Left ventricle myocardium inferior (tissue), 1 donor: ENCODE data around the gene SRF. TPM values are rescaled to one million over a fixed set of nuclear protein-coding genes. Genes with fewer than 3 reads are reported as not detected.

Source experiments
- DNase-seq: peaks from one replicate; pipeline ENCODE4 v3.0.0-alpha.2; 2020
- H3K27ac ChIP-seq: fragments of 200-600 bp; replicated peaks from 2 replicates; pipeline ENCODE4 v1.8.0; 2021
- H3K27me3 ChIP-seq: fragments of 200-600 bp; 2 replicates; pipeline ENCODE4 v1.8.0; 2021; ENCODE audit warnings: low read depth
- H3K36me3 ChIP-seq: fragments of 200-600 bp; 2 replicates; pipeline ENCODE4 v1.8.0; 2021
- H3K4me1 ChIP-seq: fragments of 200-600 bp; 2 replicates; pipeline ENCODE4 v1.8.0; 2021
- H3K4me3 ChIP-seq: fragments of 200-600 bp; 2 replicates; pipeline ENCODE4 v1.8.0; 2021; ENCODE audit warnings: mild to moderate bottlenecking, moderate library complexity
- H3K9me3 ChIP-seq: fragments of 200-600 bp; replicated peaks from 2 replicates; pipeline ENCODE4 v1.8.0; 2021
- intact Hi-C: fragments of 100-400 bp; cut with micrococcal nuclease; formaldehyde crosslinking; loops from one replicate; pipeline ENCODE4 v1.11.0; 2022
- total RNA-seq: library from RNA; stranded (reverse); fragmentation: NEBNext Ultra II Directional; extraction: Animal tissue kit (Norgen Biotek cat#: 25700); gene quantifications from one replicate; pipeline ENCODE4 v1.2.1, GENCODE V29; 2021
- TF ChIP-seq, protein P1 (sequence below): fragments of 200-600 bp; IDR thresholded peaks from 2 replicates; pipeline ENCODE4 v1.8.0; 2021; ENCODE audit warnings: antibody characterized with exemption, mild to moderate bottlenecking, borderline replicate concordance
- donor health status: DM: no; HTN: yes; CAD: no; lungs with severe emphysema.

Gene SRF
- total RNA-seq, 1 donor from 2014 or later, result 61.8 TPM

DNA sequence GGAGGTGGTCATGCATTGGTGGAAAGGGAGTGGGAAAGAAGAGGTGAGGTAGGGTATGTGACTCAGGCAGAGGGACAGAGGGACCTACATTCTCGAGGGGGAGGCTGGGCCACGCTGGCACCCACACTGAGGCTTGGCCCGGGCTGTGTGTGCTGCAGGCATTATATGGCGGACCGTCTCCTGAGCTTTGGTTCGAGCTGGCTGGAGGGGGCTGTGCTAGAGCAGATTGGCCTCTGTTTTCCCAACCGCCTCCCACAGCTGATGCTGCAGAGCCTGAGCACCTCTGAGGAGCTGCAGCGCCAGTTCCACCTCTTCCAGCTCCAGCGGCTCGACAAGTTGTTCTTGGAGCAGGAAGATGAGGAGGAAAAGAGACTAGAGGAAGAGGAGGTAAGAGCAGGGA lies 34.8 kb downstream of the SRF start:
- TF ChIP-seq, protein P1, sequence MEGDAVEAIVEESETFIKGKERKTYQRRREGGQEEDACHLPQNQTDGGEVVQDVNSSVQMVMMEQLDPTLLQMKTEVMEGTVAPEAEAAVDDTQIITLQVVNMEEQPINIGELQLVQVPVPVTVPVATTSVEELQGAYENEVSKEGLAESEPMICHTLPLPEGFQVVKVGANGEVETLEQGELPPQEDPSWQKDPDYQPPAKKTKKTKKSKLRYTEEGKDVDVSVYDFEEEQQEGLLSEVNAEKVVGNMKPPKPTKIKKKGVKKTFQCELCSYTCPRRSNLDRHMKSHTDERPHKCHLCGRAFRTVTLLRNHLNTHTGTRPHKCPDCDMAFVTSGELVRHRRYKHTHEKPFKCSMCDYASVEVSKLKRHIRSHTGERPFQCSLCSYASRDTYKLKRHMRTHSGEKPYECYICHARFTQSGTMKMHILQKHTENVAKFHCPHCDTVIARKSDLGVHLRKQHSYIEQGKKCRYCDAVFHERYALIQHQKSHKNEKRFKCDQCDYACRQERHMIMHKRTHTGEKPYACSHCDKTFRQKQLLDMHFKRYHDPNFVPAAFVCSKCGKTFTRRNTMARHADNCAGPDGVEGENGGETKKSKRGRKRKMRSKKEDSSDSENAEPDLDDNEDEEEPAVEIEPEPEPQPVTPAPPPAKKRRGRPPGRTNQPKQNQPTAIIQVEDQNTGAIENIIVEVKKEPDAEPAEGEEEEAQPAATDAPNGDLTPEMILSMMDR, result no peak
- no peaks in the 10 kb centered on the region for H3K27me3 ChIP-seq
- no peak overlapping the region for H3K27ac ChIP-seq
- intact Hi-C loops, result no loop called here
- H3K36me3 ChIP-seq, result peaks cover 34% of the 10 kb centered on the region
- no peaks in the 10 kb centered on the region for H3K4me1 ChIP-seq
- DNase-seq, result no peak
- H3K4me3 ChIP-seq, result no peak overlapping the region
- H3K9me3 ChIP-seq, result no peaks in the 10 kb centered on the region

DNA sequence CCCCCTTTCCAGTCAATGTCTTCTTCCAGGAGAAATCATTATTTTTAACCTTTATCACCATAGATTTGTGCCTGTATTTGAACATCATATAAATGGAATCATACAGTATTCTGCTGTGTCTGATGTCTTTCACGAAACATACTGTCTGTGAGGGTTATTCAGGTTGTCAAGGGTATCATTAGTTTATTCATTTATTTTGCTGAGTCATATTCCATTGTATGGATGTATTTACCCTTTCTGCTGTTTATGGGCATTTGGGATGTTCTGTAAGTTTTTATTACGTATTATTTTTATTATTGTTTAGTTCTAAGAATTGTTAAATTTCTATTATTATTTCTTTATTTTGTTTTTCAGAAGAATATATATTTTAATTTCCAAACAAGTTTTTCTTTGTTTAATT lies 36.2 kb downstream of the SRF start:
- TF ChIP-seq, protein P1, result no peak
- Histone ChIP-seq H3K4me3 (no peak overlapping the region), H3K4me1 (no peaks in the 10 kb centered on the region), H3K36me3 (peaks cover 30% of the 10 kb centered on the region), H3K27ac (no peak overlapping the region), H3K9me3 (no peaks in the 10 kb centered on the region), H3K27me3 (no peaks in the 10 kb centered on the region)
- intact Hi-C loops, result no loop called here
- DNase-seq, result no peak

DNA sequence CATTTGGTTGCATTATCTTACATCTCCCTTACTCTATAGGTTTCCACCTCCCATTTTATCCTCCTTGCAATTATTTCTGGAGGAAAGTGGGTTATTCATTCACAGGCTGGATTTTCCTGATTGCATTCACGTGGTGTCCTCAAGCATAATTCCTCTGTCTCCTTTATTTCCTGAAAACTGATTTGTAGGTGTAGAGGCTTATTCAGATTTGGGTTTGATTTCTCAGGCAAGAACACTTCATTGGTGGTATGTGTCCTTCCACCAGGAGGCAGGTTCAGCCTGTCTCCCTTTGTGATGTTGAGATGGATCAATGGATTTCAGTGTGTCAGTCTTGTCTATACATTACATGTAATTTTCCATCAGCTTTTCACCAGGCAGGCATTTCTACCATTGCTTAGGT lies 40.9 kb downstream of the SRF start:
- Histone ChIP-seq H3K9me3 (no peaks in the 10 kb centered on the region), H3K27me3 (no peaks in the 10 kb centered on the region), H3K36me3 (peaks cover 36% of the 10 kb centered on the region), H3K4me1 (peaks cover under 1% of the 10 kb centered on the region), H3K27ac (no peak overlapping the region), H3K4me3 (no peak overlapping the region)
- TF ChIP-seq, protein P1, result no peak
- no peak for DNase-seq
- intact Hi-C loops, result no loop called here

DNA sequence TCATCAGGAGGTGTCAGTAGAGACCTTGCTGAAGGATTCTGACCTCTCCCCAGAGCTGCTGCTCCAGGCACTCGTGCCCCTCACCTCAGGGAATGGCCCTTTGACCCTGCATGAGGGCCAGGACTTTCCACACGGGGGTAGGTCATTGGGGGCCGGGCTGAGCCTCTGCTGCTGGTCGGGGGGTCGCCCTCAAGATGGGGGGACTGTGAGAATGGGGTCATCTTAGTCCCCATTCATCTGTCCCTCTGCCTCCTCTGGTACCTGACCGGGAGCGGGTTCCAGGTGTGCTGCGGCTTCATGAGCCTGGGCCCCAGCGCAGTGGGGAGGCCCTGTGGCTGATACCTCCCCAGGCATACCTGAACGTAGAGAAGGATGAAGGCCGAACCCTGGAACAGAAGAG lies 42.4 kb downstream of the SRF start:
- no peak overlapping the region for H3K27ac ChIP-seq
- TF ChIP-seq, protein P1, result no peak
- H3K9me3 ChIP-seq, result no peaks in the 10 kb centered on the region
- DNase-seq, result no peak
- H3K4me3 ChIP-seq, result no peak overlapping the region
- intact Hi-C loops, result no loop called here
- H3K36me3 ChIP-seq, result peaks cover 40% of the 10 kb centered on the region
- H3K27me3 ChIP-seq, result no peaks in the 10 kb centered on the region
- peaks cover 7% of the 10 kb centered on the region for H3K4me1 ChIP-seq

DNA sequence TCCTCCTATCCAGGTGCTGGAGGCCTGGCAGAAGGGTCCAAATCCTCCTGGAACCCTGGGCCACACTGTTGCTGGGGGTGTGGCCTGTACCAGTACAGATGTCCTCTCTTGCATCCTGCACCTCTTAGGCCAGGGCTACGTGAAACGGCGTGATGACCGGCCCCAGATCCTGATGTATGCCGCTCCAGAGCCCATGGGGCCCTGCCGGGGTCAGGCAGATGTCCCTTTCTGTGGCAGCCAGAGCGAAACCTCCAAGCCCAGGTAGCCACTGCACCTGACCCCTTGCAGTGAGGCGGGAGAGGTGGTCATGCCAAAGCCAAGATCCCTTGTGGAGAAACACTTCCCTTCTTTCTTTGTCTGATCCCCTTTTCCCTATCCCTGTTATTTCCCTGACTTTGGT lies 44.0 kb downstream of the SRF start:
- Histone ChIP-seq H3K27ac (no peak overlapping the region), H3K4me3 (no peak overlapping the region), H3K36me3 (peaks cover 44% of the 10 kb centered on the region), H3K4me1 (peaks cover 7% of the 10 kb centered on the region), H3K9me3 (no peaks in the 10 kb centered on the region), H3K27me3 (no peaks in the 10 kb centered on the region)
- intact Hi-C loops, result no loop called here
- no peak for DNase-seq
- TF ChIP-seq, protein P1, result no peak

DNA sequence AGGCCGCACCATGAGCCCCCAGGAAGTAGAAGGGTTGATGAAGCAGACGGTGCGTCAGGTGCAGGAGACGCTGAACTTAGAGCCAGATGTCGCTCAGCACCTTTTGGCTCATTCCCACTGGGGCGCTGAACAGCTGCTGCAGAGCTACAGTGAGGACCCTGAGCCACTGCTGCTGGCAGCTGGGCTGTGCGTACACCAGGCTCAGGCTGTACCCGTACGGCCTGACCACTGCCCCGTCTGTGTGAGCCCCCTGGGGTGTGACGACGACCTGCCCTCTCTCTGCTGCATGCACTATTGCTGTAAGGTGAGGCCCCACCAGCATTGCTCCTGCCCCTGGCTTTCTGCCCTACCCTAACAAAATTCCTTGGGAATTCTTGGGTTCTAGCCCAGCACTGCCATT lies 45.1 kb downstream of the SRF start:
- Histone ChIP-seq H3K36me3 (peaks cover 55% of the 10 kb centered on the region), H3K27me3 (no peaks in the 10 kb centered on the region), H3K4me3 (no peak overlapping the region), H3K9me3 (no peaks in the 10 kb centered on the region), H3K27ac (no peak overlapping the region), H3K4me1 (peaks cover 7% of the 10 kb centered on the region)
- intact Hi-C loops, result no loop called here
- no peak for DNase-seq
- TF ChIP-seq, protein P1, result no peak
